GM21390 (cell line): Measurements from ENCODE around the gene IMPDH1.

Experiments
- ATAC-seq: cut with Tn5 transposase; IDR thresholded peaks from one replicate; pipeline ENCODE4 v1.9.1; 2021; ENCODE audit not compliant: unreplicated experiment

The IMPDH1 gene

DNA sequence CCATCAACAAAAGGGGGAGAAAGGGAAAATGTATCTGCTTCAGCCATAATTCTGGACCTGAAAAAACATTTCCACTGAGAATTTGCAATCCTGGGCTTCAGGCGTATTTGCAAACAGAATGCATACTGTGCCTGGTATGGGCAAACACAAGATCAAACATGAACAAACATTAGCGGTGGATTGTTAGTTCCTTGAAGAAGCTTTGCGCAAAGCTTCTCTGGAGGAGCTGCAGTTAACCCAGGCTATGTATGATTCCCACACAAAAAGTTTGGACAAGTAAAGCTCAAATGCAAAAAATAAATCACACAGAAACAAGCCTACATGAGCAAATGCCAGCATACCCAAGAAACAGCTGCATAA lies 25.5 kb upstream of the IMPDH1 start:
- ATAC-seq: no peak

DNA sequence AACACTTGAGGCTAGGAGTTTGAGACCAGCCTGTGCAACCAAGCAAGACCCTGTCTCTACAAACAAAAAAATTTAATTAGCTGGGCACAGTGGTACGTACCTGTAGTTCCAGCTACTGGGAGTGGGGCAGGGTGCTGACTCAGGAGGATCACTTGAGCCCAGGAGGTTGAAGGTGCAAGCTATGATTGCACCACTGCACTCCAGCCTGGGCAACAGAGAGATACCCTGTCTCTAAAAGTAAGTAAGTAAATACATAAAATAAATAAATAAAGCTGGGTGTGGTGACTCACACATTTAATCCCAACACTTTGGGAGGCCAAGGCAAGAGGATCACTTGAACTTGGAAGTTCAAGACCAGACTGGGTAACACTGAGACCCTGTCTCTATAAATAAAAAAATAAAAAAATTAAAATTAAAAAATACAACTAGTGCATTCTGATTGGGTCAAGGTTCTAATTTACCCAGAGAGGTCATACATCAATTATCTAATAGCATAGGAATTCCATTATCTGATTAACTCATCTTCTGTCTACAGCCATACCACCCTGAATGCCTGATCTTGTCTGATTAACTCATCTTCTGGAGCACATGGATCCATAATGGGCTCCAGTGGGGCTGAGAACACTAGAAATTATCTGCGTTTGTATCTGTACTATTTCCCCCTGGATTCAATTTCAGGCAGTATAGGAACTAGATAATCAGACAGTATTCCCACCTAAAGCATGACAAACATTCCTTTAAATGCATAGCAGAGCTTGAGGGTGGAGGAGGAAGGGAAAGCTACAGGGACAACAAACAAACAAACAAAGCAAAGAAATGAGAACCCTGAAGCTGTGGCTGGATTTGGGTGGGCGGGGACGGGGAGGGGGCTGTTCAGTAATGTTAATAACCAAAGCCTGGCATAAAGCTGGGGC lies 24.9 kb upstream of the IMPDH1 start:
- ATAC-seq: no peak

DNA sequence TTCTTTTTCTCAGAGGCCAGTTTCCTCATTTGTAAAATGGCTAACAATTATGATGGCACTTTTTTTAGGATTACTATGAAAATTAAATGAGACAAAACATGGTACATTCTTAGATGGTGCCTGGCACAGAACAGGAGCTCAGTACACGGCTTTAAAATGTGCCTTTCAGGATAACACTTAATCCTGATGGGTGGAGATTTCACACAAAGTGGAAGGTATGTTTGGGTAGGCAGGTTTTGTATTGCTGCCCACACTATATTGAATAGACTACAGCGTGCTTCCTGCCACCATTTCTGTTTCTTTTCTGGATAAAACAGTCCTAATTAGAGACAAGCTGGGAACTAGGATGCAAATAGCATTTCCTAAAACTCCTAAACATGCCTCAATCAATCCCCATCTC lies 22.0 kb upstream of the IMPDH1 start:
- ATAC-seq: no peak

DNA sequence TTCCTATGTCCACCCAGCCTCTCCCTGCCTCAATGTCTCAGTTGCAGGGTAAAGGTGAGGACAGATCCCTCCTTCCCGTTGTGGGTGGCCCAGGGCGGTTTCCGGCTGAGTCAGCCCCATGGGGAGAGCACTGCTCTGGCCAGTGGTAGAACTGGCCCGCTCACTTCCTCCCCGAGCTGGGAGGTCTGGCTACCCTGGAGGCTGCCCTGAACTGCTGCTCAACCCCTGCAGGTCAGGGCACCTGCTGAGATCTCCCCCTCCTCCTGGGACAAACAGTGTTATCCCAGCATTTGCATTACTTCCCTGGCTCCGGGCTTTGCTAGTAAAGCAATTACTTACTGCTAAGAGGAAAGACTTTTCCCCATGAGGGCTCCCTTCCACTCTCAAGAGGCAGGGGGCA lies 21.4 kb upstream of the IMPDH1 start:
- ATAC-seq: no peak

DNA sequence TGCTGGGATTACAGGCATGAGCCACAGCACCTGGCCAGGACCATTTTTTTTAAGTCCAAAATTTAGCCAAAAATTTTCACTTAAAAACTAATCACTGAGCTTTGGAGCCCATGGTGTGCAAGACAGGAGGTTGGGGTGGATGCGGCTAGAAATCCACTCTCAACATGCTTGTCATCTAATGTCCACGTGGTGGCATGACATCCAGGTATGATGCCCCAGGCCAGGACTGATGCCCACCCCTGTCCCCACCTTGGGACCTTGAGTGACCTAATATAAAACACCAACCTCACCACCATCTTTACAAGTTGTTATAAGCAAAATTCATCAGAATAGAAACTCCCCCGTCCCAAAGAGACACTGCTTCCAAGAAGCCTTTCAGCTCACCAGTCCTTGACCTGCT lies 20.4 kb upstream of the IMPDH1 start:
- no peak for ATAC-seq

DNA sequence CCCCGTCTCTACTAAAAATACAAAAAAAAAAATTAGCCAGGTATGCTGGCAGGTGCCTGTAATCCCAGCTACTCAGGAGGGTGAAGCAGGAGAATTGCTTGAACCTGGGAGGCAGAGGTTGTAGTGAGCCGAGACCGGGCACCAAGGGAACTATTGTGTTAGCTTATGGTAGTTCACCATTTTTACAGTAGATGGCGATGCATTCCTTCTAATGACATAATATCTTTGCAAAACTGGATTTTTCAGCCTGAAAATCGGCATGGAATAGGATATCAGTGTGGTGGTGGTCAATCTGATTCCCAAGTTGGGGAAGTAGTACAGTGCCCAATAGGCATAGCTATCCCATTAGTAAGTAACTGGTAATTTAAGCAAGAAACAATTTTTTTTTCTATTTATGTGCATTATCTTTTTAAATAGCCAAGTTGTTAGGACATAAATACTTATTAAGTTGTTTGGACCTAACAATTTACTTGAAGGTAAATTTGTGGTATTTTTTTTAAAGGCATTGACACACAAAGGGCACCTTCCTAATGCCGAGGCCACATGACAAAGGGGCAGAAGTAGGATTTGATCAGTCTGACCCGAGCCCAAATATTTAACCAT lies 17.6 kb upstream of the IMPDH1 start:
- no peak for ATAC-seq

DNA sequence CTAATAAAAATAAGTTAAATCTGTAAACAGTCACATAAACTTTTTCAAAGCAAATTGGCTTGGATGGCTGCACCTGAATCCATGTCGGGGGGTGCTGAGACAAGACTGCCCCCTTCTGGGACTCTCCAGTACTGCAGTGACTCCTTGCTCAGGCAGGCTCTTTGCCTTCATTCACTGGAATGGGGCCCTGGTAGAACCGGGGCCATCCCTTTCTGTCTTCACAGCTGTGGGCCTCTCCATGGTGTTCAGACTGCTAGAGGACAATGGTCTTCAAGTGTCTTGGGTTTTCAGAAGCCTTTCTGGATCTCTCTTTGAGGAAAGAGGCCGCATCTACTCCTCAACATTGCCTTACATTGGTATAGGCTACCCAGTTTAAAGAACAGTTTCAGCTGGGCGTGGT lies 16.1 kb upstream of the IMPDH1 start:
- ATAC-seq: no peak

DNA sequence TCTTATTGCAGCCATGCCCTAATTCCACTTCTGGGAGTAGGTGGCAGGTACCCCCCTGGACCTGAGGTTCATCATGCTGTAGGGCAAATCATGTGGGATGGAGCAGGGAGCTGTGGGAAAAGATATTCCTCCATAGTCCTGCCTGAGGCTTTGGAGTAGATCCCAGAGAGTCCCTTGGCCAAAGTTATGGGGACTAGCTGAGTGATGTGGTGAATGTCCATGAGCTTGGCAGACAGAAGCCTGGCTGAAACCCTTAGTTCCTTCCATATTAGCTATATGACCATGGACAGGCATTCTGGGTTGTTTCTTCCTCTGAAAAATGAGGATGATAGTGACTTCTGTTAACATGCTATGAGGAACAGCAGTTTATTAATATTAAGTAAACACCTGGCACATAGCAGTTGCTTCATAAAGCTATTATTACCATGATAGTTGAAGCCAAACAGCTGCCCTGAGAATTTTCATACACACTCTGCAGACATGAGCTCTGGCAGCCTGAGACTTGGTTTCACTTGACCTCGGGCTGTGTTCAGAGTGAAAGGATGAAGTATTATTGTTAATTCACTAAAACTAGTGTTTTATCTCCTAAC lies 15.0 kb upstream of the IMPDH1 start:
- no peak for ATAC-seq

DNA sequence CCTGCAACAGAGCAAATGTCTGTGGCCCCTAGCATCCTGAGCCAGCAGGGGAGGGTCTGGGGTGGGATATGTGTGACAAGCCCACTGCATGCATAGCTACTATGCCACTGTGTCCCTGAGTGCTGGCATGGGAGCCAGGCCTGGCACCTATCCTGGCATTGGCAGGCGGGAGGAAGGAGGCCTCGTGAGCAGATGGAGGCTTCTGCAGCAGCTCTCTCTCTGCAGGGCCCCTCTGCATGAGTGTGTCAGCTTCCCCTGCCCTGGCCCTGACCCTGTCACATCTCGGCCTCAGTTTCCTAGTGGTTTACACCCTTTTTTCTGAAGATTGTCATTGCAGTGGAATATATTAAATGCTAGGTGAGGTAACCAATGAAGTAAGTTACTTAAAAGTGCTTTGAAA lies 13.1 kb upstream of the IMPDH1 start:
- no peak for ATAC-seq

DNA sequence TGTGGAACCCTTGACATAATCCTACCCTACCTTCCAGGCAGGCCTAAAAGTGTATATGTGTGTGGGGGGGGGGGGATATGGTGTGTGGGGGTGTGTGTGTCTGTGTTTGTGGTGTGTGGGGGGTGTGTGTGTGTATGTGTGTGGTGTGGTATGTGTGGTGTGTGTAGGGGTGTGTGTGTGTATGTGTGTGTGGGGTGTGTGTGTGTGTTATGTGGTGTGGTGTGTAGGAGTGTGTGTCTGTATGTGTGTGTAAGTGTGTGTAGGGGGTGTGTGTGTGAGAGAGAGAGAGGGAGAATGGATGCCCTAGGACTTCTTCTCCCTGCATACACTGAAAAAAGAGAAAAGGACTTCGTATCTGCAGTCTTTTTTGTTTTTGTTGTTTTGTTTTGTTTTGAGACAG lies 12.3 kb upstream of the IMPDH1 start:
- ATAC-seq: no peak

DNA sequence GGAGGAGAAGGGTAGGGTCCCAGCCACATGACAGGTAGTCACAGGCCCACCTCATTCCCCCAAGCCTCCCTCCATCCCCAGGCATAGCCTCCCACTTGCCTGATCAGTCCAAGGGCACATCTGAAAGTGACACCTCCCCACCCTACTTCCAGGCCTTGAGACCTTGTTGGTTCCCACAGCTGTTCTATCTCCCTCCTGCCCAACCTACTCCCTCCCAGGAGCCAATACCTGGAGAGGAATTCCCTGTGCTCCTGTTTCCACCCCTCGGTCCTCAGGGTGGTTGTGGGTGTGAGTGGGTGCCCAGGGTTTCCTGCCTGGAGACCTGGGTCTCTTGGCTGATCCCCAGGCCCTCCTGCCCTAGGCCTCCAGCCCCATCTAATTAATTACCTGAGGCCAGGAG lies 11.6 kb upstream of the IMPDH1 start:
- no peak for ATAC-seq

DNA sequence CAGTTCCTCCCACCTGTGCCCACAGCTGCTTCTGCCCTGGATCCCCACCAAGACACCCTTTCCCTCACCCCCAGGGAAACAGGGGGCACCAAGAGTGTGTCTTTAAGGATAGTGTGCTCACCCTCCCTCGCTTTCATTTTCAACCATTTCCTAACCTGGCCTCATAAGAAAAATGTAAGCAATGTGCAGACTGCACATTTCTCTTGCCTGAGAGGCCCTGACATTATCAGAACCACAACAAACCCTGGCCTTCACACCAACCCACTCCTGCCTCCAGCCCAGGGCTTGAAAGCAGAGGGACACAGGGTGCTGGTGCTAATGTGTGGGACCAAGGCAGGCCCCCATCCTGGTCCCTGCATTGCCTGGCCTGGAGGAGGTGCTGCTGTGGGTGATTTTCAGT lies 11.0 kb upstream of the IMPDH1 start:
- no peak for ATAC-seq

DNA sequence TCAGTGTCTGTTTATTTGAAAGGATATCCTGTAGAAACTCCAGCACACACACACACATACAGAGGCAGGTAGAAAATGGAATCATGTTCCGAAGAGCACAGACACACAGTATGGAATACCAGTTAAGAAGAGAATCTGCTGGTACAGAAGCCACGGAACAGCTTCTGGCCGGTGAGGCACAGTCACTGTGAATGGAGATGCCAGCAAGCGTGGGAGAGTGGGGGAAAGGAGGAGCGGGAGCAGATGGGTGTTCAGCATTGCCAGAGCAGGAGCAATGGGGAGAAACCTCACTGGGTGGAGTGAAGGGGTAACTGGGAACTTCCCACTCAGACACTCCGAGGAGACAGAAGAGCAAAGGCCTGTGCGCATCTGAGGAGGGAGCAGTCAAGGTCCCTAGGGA lies 9.5 kb upstream of the IMPDH1 start:
- no peak for ATAC-seq

DNA sequence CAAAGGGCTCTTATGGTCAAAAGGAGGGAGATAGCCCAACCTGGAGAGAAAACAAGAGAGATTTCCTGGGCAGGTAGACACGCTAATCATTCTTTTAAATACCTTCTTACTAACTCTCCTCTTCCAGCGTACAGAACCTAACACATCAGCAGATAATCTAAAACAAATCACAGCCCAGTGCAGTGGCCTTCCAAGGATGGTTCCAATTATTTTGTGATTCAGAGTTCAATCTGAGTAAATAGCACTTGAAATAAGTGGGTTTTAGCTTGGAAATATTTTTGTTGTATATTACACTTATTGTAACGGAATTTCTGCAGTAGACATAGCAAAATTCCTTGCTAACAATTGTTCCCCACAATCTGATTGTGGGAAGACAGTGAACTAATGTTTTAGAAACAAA lies 7.3 kb upstream of the IMPDH1 start:
- no peak for ATAC-seq

DNA sequence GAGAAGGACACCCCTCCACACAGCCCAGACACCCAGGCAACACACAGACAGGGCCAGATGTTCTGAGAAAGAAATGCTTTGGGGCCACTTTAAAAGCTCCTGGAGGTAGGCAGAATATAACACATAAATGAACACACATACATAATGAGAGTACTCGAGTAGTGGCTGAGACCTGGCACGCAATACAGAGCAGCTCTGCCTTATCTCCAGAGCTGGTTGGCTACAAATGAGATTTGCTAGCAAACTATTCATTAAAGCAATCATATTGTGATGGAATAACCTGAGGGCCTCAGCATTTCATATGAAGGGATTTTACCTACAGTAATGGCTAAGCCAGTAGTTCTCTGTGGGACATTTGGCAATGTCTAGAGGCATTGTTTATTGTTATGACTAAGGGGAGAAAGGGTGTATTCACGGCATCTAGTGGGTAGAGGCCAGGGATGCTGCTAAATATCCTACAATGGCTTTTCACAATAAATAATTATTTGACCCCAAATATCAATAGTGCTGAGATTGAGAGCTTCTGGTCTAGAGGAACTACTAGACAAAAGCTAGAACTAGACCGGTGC lies 5.5 kb upstream of the IMPDH1 start:
- ATAC-seq: no peak

DNA sequence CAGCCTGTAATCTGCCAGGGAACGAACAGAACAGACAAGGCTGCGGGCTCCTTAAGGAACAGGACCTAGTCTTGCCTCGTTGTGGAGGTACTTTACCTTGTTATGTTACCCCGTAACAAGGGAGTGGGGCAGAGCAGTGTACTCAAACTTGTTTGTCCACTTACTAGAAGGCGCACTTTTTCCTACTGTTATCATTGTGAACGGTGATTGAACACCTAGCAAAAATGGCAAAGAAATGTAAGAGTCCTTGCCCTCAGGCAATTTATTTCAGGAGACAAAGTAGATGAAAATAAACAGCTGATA lies 620 bp upstream of the IMPDH1 start:
- no peak for ATAC-seq

DNA sequence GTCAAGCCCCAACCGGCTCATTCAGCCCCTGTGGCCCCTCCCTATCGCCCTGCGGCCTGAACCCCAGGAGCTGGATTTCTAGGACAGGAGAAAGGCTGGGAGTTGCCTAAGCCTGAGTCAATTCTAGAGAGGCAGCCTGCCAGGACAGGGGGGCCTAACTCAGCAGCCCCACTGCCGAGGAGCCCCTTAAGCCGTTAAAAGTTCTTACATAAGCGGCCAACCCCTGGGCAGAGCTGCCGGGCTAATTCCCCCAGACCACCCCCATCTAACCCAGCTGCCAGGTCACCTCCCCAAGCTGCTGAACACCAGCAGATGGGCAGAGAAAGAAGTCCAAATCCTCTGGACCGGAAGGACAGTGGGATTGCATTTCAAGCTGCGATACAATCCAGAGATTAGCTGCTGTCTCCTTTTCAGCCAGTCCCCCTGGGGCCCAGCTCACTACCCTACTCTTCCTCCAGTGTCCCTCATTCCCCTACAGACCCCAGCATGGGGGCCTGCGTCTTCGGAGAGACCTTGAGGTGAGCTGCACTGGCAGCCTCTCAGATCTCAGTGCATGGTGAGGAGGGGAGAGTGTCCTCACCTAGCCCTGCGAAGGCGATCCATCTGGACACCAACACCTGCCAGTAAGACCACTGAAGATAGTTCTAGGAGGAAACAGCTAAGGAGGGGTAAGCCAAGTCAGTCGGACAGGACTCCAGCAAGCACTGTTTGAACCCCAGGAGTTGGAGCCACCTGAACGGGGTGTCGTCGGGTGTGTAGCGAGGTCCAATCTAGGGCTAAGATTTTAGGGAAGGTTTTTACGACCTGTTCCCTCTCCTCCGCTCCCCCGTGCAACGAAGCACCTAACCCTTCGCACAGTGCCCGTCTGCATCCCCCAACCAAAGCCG lies 830 bp downstream of the IMPDH1 start:
- ATAC-seq: no peak

DNA sequence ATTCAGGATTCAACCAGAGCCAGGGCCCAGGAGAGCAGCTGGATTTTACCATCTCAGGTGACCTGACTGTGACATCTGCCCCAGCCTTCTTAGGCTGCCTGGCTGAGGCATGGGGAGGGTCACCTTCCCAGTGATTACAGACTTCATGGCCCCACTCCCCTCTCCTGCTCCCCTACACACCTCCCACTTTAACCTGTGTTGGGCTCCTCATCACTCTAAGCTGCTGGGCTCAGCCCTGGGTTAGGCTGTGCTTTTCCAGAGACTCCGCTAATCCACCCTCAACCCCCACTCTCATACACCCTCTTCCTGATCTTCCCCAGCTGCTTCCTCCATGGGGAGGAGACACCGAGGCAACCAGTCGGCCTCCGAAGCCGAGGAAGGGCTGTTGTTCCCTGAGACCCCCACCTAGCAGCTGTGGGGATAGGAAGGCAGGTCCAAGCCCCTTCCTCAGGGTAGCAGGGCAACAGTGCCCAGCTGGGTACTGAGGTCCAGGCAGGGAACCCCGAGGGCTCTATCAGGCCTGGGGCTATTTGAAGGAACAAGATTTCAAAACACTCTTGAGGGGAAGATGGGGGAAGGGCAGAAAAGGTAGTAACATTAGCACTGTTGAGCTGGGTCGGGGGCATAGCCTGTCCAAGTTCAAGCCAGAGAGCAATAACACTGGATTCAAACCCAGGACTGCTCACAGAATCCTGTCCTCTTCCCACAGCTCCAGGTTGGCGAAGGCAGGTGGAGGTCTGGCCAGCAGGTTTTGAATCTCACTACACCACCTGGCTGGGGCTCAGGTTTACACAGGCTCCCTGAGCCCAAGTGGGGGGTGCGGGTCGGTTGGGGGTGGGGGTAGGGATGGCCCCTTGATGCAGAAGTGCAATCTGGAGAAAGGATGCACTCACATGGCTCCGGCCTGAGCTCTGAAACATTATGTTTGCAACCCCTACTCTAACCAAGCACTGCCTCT lies 1.8 kb downstream of the IMPDH1 start:
- no peak for ATAC-seq

DNA sequence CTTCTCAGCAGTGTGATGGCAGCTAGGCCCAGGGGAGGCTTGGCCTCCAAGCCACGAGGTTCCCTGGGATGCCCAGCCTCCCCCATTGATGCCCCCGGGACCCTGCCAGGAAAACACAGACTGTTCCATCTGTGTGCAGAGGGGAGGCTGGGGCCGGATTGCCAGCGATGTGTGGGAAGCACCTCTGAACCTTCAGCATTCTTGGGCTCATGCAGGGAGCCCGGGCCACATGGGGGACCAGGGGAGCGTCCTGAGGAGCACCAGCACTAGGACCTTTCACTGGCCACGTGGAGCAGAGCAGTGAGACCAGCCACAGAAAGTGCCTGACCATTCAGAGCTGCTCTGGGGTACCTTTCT lies 2.6 kb downstream of the IMPDH1 start:
- ATAC-seq: no peak
